KOPT-K1 (cell line): ENCODE results near the gene AMT.
"Not testable (repeated sequence)": the region's sequence is repeated elsewhere in the genome, so short reads cannot be mapped to it uniquely, and the experiment has no call there.

Source experiments
- H3K27ac ChIP-seq: fragments of 200-600 bp; sonication (generic); 2 replicates; pipeline ENCODE4 v1.5.1; 2016; ENCODE audit warnings: antibody characterized with exemption, mild to moderate bottlenecking, low read depth, low read length; ENCODE audit not compliant: poor library complexity, severe bottlenecking
- H3K36me3 ChIP-seq: fragments of 200-600 bp; sonication (generic); 2 replicates; pipeline ENCODE4 v1.5.1; 2017; ENCODE audit warnings: antibody characterized with exemption, mild to moderate bottlenecking, low read length, moderate library complexity; ENCODE audit not compliant: insufficient read depth
- H3K9me3 ChIP-seq: fragments of 200-600 bp; sonication (generic); 2 replicates; pipeline ENCODE4 v1.5.1; 2017; ENCODE audit warnings: antibody characterized with exemption, low read length, mild to moderate bottlenecking; ENCODE audit not compliant: insufficient read depth, poor library complexity, severe bottlenecking

Gene AMT

DNA sequence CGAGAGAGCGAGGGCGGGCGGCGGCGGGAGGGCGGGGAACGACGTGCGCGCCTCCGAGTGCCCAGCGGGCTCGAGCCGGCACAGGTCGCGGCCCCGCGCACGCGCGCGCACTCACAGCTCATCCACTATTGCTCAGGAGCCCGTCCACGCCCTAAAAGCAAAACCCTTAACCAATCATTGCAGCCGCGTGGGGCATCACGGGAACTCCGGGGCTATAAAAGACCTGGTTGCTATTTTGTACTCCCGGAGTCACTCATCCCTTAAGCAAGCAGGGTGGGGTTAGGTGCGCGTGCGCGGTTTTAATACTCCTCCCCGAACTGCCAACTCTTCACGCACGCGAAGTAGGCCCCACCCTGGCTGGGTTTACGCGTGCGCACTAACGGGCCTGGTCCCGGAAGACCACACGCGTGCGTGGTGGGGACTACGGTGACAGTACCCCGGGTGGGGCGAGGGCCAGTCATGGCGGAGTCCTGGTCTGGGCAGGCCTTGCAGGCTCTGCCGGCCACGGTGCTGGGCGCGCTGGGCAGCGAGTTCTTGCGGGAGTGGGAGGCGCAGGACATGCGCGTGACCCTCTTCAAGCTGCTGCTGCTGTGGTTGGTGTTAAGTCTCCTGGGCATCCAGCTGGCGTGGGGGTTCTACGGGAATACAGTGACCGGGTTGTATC is 10.2 kb downstream of the AMT start, which contains the start of the genes RHOA and TCTA:
RHOA (minus strand) TSS at position 9 of the 664 bp plus-strand sequence. CDS start 36,387 bp downstream, outside the sequence.
TCTA (plus strand) TSS at position 456 of the 664 bp plus-strand sequence; CDS start at position 460, 4 bp downstream.
- Histone ChIP-seq H3K27ac (peak within 1 kb of the TSS; percentile 83), H3K9me3 (no peaks in the 10 kb centered on the region), H3K36me3 (peaks cover 6% of the 10 kb centered on the region; the same call in 1 of the 2 replicates)

DNA sequence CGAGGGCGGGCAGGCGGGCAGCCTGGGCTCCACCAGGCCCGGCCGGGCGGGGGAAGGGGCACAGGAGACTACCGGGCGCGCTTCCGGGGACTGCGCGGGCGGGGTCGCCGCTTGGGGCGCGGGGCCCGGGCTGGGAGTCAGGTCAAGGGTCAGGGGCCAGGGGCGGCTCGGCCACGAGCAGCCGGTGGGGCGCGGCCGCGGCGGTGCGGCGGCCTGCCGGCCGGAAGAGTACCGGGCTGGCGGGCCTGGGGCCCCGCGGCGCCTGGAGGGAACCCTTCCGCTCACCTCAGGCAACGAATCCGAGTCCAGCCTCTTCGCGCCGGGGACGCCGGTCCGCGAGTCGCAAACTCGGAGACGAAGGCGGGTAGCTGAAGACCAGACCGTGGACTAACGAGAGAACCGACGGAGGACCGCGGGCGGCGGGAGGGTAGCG is 10.7 kb downstream of the AMT start:
- Histone ChIP-seq H3K9me3 (no peaks in the 10 kb centered on the region), H3K27ac (peak overlapping the region; percentile 83)

DNA sequence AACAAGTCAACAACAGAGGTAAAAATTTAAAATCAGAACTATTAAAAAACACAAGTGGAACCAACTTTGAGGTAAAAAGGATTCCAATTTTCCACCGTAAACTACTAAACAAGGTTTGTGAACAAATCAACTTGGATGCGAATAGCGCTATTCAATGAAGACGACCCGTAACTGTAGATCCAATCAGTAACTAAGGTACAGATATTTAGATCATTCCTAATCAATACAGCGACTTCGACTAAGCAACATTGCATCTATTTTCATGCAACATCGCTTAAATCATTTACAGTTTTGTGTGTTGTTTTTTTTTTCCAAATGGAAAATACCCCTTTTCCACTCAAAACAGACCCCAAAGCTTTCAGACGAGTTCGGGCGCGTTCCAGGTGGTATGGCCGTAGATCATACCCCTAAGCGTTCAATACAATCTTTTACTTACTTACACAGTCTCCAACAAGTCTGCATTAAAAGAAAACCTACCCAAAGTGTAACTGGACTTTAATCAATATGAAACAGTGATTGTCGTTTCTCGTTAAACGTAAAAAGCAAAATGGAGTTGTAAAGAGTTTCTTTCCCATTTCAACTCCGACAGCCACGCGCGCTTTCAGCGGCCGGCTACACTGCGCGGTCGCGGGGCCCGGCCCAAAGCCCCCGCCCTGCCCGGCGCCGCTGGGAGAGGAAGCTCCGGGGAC is 11.3 kb downstream of the AMT start:
- H3K27ac ChIP-seq = peak overlapping the region; percentile 83
- no peaks in the 10 kb centered on the region for H3K9me3 ChIP-seq
- H3K36me3 ChIP-seq = peaks cover 17% of the 10 kb centered on the region

More for the DNA sequence above, 10.7 kb downstream of the AMT start:
- H3K36me3 ChIP-seq = peaks cover 11% of the 10 kb centered on the region

DNA sequence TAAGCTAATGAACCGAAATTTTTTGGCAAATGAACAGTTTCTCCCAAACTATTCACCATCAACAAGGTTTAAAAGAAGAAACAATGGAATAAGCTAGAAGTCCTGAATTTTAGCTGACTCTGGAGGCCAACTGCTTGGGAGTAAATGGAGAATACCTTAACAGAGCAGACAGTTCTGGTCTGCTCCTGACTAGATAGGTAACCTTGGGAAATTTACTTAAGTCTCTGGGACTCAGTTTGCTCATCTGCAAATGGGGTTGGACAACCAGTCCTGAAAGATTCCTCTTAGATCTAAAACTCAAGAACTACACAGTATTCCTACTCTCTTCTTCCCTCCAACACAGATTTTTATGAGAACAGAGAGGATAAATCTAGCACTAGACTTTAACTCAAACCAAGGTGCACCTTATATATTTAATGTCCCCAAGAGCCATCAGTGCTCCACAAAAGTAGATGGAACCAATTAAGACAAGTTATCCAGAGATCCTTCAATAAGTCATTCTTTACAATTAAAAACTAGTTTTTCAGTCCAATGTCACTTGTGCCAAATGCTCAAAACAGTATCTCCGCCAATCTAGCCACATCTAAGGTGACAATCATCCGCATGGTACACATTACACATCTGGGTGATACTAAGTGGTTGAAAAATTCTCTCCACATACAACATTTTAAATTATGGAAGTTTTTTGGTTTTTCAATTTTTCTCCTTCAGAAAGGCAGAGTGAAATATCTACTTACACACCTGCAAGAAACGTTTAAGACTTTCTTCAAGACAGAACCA is 12.0 kb downstream of the AMT start:
- Histone ChIP-seq H3K36me3 (peaks cover 22% of the 10 kb centered on the region), H3K27ac (peak overlapping the region; percentile 83), H3K9me3 (no peaks in the 10 kb centered on the region)

DNA sequence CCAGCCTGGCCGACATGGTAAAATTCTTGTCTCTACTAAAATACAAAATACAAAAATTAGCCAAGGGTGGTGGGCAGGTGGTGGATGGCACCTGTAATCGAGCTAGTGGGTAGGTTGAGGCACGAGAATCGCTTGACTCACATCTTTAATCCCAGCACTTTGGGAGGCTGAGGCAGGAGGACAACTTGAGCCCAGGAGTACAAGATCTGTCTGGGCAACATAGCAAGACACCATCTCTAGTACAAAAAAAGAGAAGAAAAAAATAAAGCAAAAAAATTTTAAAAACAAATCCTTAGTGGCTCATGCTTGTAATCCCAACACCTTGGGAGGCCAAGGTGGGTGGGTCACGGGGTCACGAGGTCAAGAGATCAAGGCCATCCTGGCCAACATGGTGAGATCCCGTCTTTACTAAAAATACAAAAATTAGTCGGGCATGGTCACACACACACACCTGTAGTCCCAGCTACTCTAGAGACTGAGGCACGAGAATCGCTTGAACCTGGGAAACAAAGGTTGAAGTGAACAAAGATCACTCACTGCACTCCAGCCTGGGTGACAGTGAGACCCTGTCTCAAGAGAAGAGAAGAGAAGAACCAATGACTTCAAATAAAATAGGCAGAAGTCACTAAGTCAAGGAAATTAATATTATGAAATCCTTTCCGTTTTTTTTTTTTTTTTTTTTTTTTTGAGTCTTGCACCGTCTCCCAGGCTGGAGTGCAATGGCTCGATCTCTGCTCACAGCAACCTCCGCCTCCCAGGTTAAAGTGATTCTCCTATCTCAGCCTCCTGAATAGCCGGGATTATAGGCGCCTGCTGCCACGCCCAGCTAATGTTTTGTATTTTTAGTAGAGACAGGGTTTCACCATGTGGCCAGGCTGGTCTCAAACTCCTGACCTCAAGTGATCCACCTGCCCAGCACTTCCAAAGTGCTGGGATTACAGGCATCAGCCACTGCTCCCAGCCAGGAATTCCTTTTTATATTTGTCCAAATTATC is 15.4 kb downstream of the AMT start:
- Histone ChIP-seq H3K27ac (no peak overlapping the region), H3K9me3 (no peaks in the 10 kb centered on the region)

DNA sequence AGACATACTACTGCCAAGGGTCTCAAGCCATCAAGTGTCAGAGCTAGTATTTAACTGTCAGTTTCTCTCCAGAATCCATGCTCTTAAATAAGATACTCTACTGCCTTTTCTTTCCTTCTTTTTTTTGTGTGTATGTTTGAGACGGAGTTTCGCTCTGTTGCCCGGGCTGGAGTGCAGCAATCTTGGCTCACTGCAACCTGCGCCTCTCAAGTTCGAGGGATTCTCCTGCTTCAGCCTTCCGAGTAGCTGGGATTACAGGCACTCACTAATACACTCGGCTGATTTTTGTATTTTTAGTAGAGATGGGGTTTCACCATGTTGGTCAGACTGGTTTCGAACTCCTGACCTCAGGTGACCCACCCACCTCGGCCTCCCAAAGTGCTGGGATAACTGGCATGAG is 16.7 kb downstream of the AMT start:
- H3K27ac ChIP-seq, H3K9me3 ChIP-seq: not testable (repeated sequence)
- peaks cover 48% of the 10 kb centered on the region for H3K36me3 ChIP-seq

More for the DNA sequence above, 15.4 kb downstream of the AMT start:
- H3K36me3 ChIP-seq = peaks cover 39% of the 10 kb centered on the region

DNA sequence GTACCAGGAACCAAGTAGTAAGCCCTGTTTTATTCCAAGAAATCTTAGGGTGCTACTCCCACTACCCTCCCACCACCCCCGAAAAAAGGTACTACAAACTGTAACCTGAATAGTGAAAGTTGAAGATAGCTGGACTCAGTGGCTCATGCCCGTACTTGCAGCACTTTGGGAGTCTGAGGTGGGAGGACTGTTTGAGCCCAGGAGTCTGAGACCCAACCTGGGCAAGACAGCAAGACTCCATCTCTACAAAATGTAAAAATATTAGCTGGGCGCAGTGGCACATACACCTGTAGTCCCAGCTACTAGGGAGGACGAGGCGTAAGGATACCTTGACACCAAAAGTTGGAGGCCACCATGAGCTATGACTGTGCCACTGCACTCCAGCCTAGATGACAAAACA is 18.4 kb downstream of the AMT start:
- Histone ChIP-seq H3K9me3 (no peaks in the 10 kb centered on the region), H3K27ac (no peak overlapping the region), H3K36me3 (peaks cover 53% of the 10 kb centered on the region)

DNA sequence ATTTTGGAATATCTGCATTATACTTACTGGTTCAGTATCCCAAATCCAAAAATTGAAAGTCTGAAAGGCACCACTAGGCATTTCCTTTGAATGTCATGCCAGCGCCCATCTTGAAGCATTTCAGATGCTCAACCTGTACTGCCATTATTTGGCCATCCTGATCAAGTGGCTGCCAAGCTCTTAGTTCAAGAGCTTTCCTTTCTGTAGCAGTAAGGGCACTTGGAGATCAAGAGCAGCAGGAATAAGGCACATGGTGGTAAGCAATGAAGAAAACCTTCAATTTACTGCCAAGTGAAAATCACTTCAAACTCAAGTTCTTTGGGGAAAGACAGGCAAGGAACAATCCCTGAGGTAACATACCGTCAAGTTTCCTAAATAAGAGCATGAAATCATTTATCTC is 20.5 kb downstream of the AMT start:
- H3K9me3 ChIP-seq = no peaks in the 10 kb centered on the region
- H3K27ac ChIP-seq = no peak overlapping the region
- peaks cover 67% of the 10 kb centered on the region for H3K36me3 ChIP-seq

DNA sequence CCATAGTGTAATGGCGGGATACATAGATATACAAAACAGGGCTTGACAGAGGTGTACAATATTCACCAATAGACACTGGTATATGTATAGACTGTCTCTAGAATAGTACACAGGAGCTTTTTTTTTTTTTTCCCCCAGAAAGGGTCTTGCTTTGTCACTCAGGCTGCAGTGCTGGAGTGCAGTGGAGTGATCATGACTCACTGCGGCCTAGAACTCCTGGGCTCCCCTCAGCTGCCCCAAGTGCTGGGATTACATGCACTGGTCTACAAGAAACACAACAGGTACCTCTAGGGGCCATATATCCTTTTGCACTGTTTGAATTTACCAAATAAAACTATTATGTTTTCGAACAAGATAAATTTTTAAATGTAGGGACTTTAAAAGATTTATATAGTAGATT is 22.8 kb downstream of the AMT start:
- Histone ChIP-seq H3K9me3 (no peaks in the 10 kb centered on the region), H3K36me3 (peaks cover 77% of the 10 kb centered on the region), H3K27ac (no peak overlapping the region)

DNA sequence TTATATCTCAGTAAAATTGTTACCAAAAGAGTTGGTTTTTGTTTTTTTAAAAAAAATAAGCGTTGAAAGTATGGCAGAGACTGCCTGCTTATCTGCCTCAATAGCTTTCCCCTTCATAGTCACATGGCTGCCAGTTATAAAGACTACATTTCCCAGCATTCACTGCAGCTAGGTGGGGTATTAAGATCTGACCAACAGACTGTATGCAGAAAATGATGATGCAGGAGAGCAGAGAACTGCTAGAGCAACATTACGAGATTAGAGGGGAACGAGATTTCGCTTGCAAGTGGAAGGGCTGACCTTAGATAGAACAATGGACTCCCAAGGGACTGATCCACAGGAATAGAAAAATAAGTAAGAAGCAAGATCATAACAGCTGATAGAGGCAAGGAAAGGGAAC is 24.8 kb downstream of the AMT start:
- Histone ChIP-seq H3K36me3 (peaks cover 72% of the 10 kb centered on the region), H3K27ac (no peak overlapping the region), H3K9me3 (no peaks in the 10 kb centered on the region)

DNA sequence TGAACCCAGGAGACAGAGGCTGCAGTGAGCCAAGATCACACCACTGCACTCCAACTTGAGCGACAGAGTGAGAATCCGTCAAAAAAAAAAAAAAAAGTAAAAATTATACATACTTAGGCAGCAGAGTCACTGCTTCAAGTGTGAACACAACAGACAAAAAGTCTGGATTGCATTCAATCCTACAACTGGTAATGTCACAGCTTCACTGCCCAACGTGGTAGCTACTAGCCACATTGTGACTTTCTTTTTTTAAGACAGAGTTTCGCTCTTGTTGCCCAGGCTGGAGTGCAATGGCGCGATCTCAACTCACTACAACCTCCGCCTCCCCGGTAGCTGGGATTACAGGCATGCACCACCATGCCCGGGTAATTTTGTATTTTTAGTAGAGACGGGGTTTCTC is 31.0 kb downstream of the AMT start:
- H3K36me3 ChIP-seq = peaks cover 56% of the 10 kb centered on the region
- H3K9me3 ChIP-seq, H3K27ac ChIP-seq: not testable (repeated sequence)

DNA sequence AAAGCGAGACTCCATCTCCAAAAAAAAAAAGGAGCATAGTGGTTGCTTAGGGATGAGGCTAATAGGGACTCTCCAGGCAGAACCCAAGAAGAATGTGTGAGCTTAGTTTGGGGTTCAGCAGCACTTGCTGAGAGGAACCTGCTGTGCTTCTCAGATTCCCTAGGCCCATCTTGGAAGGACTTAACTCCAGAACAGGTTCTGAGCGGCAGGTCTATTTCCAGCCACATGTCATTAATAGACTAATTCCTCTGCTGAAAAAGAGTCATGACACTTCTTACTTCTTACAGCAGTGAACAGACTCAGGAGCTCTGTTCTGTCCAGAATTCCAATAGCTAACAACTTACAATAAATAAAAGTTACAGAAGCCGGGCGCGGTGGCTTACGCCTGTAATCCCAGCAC is 33.0 kb downstream of the AMT start:
- H3K9me3 ChIP-seq = no peaks in the 10 kb centered on the region
- no peak overlapping the region for H3K27ac ChIP-seq
- H3K36me3 ChIP-seq = peaks cover 36% of the 10 kb centered on the region

DNA sequence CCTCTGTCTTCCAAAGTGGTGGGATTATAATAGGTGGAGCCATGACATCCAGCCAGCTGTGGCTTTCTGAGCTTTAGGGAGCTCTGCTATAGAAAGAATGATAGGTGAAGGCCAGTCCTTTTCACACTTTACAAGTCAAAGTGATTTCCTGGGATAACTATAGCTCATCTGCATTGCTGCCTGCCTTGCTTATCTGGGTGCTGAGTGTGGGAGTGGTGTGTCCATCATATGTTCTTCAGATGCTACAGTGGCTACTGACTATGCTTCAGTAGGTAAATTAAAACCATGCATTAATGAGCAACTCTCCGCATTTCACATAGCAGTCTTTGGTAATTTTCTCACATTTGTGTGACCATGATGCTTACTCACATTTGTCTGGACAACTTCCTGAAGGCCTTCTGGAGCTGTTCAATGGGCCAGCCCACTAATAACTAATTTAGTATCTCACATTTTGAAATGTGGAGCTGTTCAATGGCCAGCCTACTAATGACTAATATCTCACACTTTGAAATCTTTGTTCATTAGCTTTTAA is 33.9 kb downstream of the AMT start:
- Histone ChIP-seq H3K36me3 (peaks cover 31% of the 10 kb centered on the region; the same call in 1 of the 2 replicates), H3K27ac (no peak overlapping the region), H3K9me3 (no peaks in the 10 kb centered on the region)

DNA sequence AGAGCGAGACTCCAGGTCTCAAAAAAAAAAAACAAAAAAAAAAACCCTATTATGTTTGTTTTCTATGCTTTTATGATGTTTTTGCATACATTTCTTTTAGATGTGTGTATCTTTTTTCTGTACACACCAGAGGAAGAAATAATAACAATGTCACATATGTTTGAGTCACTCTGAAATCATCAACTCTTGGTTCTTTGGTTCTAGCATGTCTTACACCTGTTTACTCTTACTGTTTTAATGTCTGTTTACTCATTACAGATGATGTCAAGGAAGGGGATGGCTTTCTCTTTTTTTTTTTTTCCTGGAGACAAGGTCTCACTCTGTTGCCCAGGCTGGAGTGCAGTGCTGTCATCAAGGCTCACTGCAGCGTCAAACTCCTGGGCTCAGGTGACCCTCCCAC is 34.6 kb downstream of the AMT start:
- H3K27ac ChIP-seq = no peak overlapping the region
- H3K36me3 ChIP-seq = peaks cover 25% of the 10 kb centered on the region; the same call in 1 of the 2 replicates
- no peaks in the 10 kb centered on the region for H3K9me3 ChIP-seq
